Activated gamma-delta T cell treated with anti-CD3 and anti-CD28 coated beads, Interleukin-2, amount 50 U/mL, for 16 hours (primary cell): ENCODE results near the gene KIF26B.

Experiments
- DNase-seq: peaks from one replicate; pipeline ENCODE4 v3.0.0-alpha.2; 2020; ENCODE audit warnings: low read depth

KIF26B gene

GRCh38 chr1:245209658-245210435 lies 55.1 kb downstream of the KIF26B start:
- DNase-seq = no peak

GRCh38 chr1:245211035-245211749 lies 56.4 kb downstream of the KIF26B start:
- no peak for DNase-seq

- no peak for DNase-seq
Measured at GRCh38 chr1:245211761-245212160, 57.0 kb downstream of the KIF26B start.

GRCh38 chr1:245212221-245212710 lies 57.5 kb downstream of the KIF26B start:
- DNase-seq = no peak

GRCh38 chr1:245213066-245213831 lies 58.5 kb downstream of the KIF26B start:
- no peak for DNase-seq

GRCh38 chr1:245215071-245215470 lies 60.3 kb downstream of the KIF26B start:
- no peak for DNase-seq

GRCh38 chr1:245216366-245217115 lies 61.8 kb downstream of the KIF26B start:
- DNase-seq = no peak

- no peak for DNase-seq
Measured at GRCh38 chr1:245217853-245218608, 63.2 kb downstream of the KIF26B start.

GRCh38 chr1:245220381-245220985 lies 65.7 kb downstream of the KIF26B start:
- no peak for DNase-seq

GRCh38 chr1:245221805-245222204 lies 67.0 kb downstream of the KIF26B start:
- no peak for DNase-seq

GRCh38 chr1:245222931-245223595 lies 68.3 kb downstream of the KIF26B start:
- DNase-seq = no peak

GRCh38 chr1:245225322-245226202 lies 70.8 kb downstream of the KIF26B start:
- no peak for DNase-seq

- DNase-seq = no peak
Measured at GRCh38 chr1:245226203-245226499, 71.4 kb downstream of the KIF26B start.

GRCh38 chr1:245229051-245229450 lies 74.3 kb downstream of the KIF26B start:
- no peak for DNase-seq

- no peak for DNase-seq
Measured at GRCh38 chr1:245232931-245233330, 78.1 kb downstream of the KIF26B start.

GRCh38 chr1:245234217-245235081 lies 79.7 kb downstream of the KIF26B start:
- no peak for DNase-seq

GRCh38 chr1:245235156-245235555 lies 80.4 kb downstream of the KIF26B start:
- DNase-seq = no peak

GRCh38 chr1:245240648-245241165 lies 85.9 kb downstream of the KIF26B start:
- no peak for DNase-seq
